Natural killer cell (primary cell): ENCODE results near the gene SCT. TPM values are rescaled to one million over a fixed set of nuclear protein-coding genes. Genes with fewer than 3 reads are reported as not detected.

Experiments
- ATAC-seq, 3 donors: fragments of 150-1000 bp in 2 of 3; fragments of 200-7000 bp in 1 of 3; cut with Tn5 transposase; 1 replicate in 1 of 3; 2 replicates in 2 of 3; pipeline ENCODE4 v1.10.0; 2021; ENCODE audit warnings: mild to moderate bottlenecking in 2 of 3, moderate library complexity in 2 of 3
- DNase-seq, 2 donors: peaks; one replicate each; pipeline versions ENCODE4 v3.0.0 to v3.0.0-alpha.2; 2013 to 2021; ENCODE audit warnings: mixed read lengths in 1 of 2
- H3K27ac ChIP-seq: one replicate; pipeline ENCODE4 v1.5.1; 2013; ENCODE audit warnings: mild to moderate bottlenecking, low read length
- H3K27me3 ChIP-seq: one replicate; pipeline ENCODE4 v1.6.1; 2013; ENCODE audit warnings: low read length; ENCODE audit not compliant: control insufficient read depth, insufficient read depth
- H3K36me3 ChIP-seq: one replicate; pipeline ENCODE4 v1.6.1; 2013; ENCODE audit warnings: low read length; ENCODE audit not compliant: control insufficient read depth, insufficient read depth
- H3K4me1 ChIP-seq: one replicate; pipeline ENCODE4 v1.6.1; 2013; ENCODE audit warnings: low read length; ENCODE audit not compliant: control insufficient read depth, insufficient read depth
- H3K4me3 ChIP-seq: one replicate; pipeline ENCODE4 v1.5.1; 2013; ENCODE audit warnings: low read length
- H3K9me3 ChIP-seq: one replicate; pipeline ENCODE4 v1.6.1; 2013; ENCODE audit warnings: low read length; ENCODE audit not compliant: control insufficient read depth, insufficient read depth
- H3K27ac Mint-ChIP-seq, 2 donors: one replicate each; pipeline ENCODE4 v1.8.0; 2022; ENCODE audit warnings: mild to moderate bottlenecking in 2 of 2, mixed read lengths in 2 of 2, moderate library complexity in 1 of 2
- H3K27me3 Mint-ChIP-seq, 2 donors: one replicate each; pipeline ENCODE4 v1.8.0; 2022; ENCODE audit warnings: low read depth in 2 of 2, mixed read lengths in 2 of 2
- H3K36me3 Mint-ChIP-seq: one replicate; pipeline ENCODE4 v1.8.0; 2022; ENCODE audit warnings: mixed read lengths
- H3K4me1 Mint-ChIP-seq, 2 donors: one replicate each; pipeline ENCODE4 v1.8.0; 2022; ENCODE audit warnings: mixed read lengths in 2 of 2
- H3K4me3 Mint-ChIP-seq: one replicate; pipeline ENCODE4 v1.8.0; 2022; ENCODE audit warnings: mild to moderate bottlenecking, moderate library complexity, mixed read lengths
- H3K9me3 Mint-ChIP-seq, 2 donors: one replicate each; pipeline ENCODE4 v1.8.0; 2022; ENCODE audit warnings: mixed read lengths in 2 of 2
- WGBS: methylation state at CpG from one replicate; pipeline ENCODE4 v1.1.7; 2013; ENCODE audit warnings: missing lambda C conversion rate; ENCODE audit not compliant: insufficient coverage; 5-methylcytosine and 5-hydroxymethylcytosine counted together
- intact Hi-C: fragments of 100-400 bp; cut with micrococcal nuclease; formaldehyde crosslinking; loops from one replicate; pipeline ENCODE4 v1.14.2; 2022
- total RNA-seq, 4 donors: library from RNA; stranded (reverse); fragments of 120-200 nt in 1 of 4; gene quantifications; one replicate each; pipeline versions ENCODE4 v1.2.3 to v1.2.4, GENCODE V29; 2013 to 2022
- TF ChIP-seq, protein P1 (sequence below): fragments of 200-600 bp; IDR thresholded peaks from one replicate; pipeline ENCODE4 v1.8.0; 2022; ENCODE audit warnings: antibody characterized with exemption

SCT gene, protein sequence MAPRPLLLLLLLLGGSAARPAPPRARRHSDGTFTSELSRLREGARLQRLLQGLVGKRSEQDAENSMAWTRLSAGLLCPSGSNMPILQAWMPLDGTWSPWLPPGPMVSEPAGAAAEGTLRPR
- total RNA-seq = not detected
- not detected for total RNA-seq (2013)

DNA sequence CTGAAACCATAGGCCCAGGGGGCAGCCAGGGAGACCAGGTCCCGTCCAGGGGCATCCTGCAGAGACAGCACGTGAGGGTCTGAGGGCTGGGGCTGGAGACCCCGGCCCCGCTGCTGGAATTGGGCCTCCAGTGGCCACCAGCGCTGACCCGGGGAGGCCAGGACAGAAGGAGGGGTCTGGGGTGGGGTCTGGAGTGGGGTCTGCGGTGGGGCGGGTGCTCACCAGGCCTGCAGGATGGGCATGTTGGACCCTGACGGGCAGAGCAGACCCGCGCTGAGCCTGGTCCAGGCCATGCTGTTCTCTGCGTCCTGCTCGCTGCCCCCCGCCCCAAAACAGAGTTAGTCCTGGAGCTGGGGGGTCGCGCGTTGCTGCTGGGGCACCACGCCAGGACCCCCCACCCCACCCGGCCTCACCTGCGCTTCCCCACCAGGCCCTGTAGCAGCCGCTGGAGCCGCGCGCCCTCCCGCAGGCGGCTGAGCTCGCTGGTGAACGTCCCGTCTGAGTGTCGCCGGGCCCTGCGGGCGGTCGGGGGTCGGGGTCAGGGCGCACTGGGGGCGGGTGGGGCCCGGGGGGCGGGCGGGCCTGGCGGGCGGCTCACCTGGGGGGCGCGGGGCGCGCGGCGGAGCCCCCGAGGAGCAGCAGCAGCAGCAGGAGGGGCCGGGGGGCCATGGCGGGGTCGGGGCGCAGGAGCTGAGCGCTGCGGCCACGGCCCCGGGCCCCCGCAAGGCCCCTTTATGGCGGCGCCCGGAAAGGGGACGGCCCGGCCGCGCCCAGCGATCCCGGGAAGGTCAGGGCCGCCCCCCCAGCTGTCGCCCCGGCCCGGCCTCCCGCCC is at the start of gene SCT:
TSS of gene SCT (minus strand) at position 707 of the 833 bp plus-strand sequence. CDS start at position 669, 38 bp downstream.
- Histone ChIP-seq H3K9me3 (no peaks in the 10 kb centered on the region), H3K27me3 (peaks cover 13% of the 10 kb centered on the region), H3K4me3 (no peak within 1 kb of the TSS), H3K4me1 (peaks cover 23% of the 10 kb centered on the region), H3K27ac (no peak within 1 kb of the TSS), H3K36me3 (no peaks in the 10 kb centered on the region)
- TF ChIP-seq, protein P1, sequence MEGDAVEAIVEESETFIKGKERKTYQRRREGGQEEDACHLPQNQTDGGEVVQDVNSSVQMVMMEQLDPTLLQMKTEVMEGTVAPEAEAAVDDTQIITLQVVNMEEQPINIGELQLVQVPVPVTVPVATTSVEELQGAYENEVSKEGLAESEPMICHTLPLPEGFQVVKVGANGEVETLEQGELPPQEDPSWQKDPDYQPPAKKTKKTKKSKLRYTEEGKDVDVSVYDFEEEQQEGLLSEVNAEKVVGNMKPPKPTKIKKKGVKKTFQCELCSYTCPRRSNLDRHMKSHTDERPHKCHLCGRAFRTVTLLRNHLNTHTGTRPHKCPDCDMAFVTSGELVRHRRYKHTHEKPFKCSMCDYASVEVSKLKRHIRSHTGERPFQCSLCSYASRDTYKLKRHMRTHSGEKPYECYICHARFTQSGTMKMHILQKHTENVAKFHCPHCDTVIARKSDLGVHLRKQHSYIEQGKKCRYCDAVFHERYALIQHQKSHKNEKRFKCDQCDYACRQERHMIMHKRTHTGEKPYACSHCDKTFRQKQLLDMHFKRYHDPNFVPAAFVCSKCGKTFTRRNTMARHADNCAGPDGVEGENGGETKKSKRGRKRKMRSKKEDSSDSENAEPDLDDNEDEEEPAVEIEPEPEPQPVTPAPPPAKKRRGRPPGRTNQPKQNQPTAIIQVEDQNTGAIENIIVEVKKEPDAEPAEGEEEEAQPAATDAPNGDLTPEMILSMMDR = no peak
- intact Hi-C loops = no loop called here
- Mint-ChIP-seq H3K4me1 (peaks cover 21 to 23% of the 10 kb centered on the region in 2 donors), H3K4me3 (peak within 1 kb of the TSS; percentile 15), H3K27ac (peak within 1 kb of the TSS in 1 of 2 donors; percentile 67), H3K36me3 (no peaks in the 10 kb centered on the region), H3K27me3 (peaks cover 13 to 20% of the 10 kb centered on the region in 2 donors), H3K9me3 (no peaks in the 10 kb centered on the region)
- WGBS = 9% methylated on average over 72 of the region's 72 CpGs
- DNase-seq (no peak), ATAC-seq (no peak)

DNA sequence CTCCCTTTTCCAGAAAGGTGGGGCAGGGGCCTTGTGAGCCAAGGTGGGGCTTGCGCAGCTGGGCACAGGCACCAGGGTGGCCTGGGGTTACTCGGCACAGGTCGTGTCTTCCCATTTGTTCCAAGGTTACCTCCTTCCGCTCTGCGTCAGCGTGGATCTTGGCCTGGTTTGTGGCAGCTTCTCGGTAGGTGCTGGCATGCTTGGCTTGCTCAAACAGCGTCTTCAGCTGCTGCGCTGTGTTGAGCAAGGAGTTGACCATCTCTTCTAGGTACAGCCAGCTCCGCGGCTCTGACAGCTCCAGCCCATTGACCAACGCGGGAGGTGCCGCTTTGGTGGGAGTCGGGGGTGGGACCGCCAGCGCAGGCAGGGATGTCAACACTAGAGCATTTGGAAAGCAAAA is 47.4 kb upstream of the SCT start:
- H3K4me3 Mint-ChIP-seq = no peak overlapping the region
- no peaks in the 10 kb centered on the region for H3K4me1 ChIP-seq
- DNase-seq (no peak), ATAC-seq (no peak)
- H3K9me3 ChIP-seq = no peaks in the 10 kb centered on the region
- H3K27me3 ChIP-seq = no peaks in the 10 kb centered on the region
- no peaks in the 10 kb centered on the region for H3K27me3 Mint-ChIP-seq
- intact Hi-C loops = no loop called here
- no peak overlapping the region for H3K4me3 ChIP-seq
- peaks cover 14% of the 10 kb centered on the region for H3K36me3 Mint-ChIP-seq
- peaks cover 33% of the 10 kb centered on the region for H3K36me3 ChIP-seq
- no peak overlapping the region for H3K27ac Mint-ChIP-seq
- no peak overlapping the region for H3K27ac ChIP-seq
- no peaks in the 10 kb centered on the region for H3K4me1 Mint-ChIP-seq
- WGBS = 94% methylated on average over 17 of the region's 17 CpGs
- TF ChIP-seq, protein P1 = no peak
- H3K9me3 Mint-ChIP-seq = no peaks in the 10 kb centered on the region

DNA sequence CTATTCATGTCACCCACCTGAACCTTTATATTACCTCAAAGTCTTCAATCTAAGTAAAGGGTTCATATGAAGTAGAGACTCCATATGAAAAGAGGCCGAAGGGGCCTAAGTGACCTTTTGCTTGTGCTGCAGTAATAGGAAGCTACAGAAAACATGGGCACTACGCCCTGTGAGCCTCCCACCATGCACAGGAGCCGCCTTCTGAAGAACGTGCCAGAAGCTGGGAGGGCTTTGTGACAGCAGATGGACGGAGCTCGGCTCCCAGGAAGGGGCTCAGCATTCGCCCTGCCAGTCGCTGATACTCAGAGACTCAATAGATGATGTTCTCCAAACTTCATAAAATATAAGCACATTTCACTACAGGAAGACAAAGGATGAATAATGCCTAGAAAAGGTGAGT is 46.9 kb upstream of the SCT start:
- intact Hi-C loops = no loop called here
- 93% methylated on average over 8 of the region's 8 CpGs for WGBS
- no peaks in the 10 kb centered on the region for H3K4me1 ChIP-seq
- peaks cover 32% of the 10 kb centered on the region for H3K36me3 ChIP-seq
- no peaks in the 10 kb centered on the region for H3K4me1 Mint-ChIP-seq
- no peaks in the 10 kb centered on the region for H3K9me3 ChIP-seq
- no peak for ATAC-seq
- TF ChIP-seq, protein P1 = no peak
- no peaks in the 10 kb centered on the region for H3K9me3 Mint-ChIP-seq
- no peak overlapping the region for H3K27ac ChIP-seq
- no peak overlapping the region for H3K4me3 Mint-ChIP-seq
- H3K36me3 Mint-ChIP-seq = peaks cover 14% of the 10 kb centered on the region
- no peaks in the 10 kb centered on the region for H3K27me3 Mint-ChIP-seq
- no peak overlapping the region for H3K4me3 ChIP-seq
- no peaks in the 10 kb centered on the region for H3K27me3 ChIP-seq
- peak overlapping the region in 1 of 2 donors; percentile 60 for H3K27ac Mint-ChIP-seq
- no peak for DNase-seq
